Upper lobe of left lung (tissue), 6 donors: ENCODE data around the gene LDAH. TPM values are rescaled to one million over a fixed set of nuclear protein-coding genes. Genes with fewer than 3 reads are reported as not detected.

Experiments used
- ATAC-seq, 2 donors: fragments of 200-7000 bp; cut with Tn5 transposase; one replicate each; pipeline ENCODE4 v1.9.1; 2022; ENCODE audit warnings: mild to moderate bottlenecking in 2 of 2, moderate library complexity in 2 of 2; ENCODE audit not compliant: low FRiP score in 2 of 2
- DNase-seq, 2 donors: peaks; one replicate each; pipeline ENCODE4 v3.0.0-alpha.2; 2019 to 2020
- H3K27ac ChIP-seq, 4 donors: fragments of 200-600 bp; sonication (generic); one replicate each; pipeline ENCODE4 v1.5.1; 2016 to 2019
- H3K27me3 ChIP-seq, 4 donors: fragments of 200-600 bp; sonication (generic); one replicate each; pipeline ENCODE4 v1.5.1; 2017 to 2019
- H3K36me3 ChIP-seq, 4 donors: fragments of 200-600 bp; sonication (generic); one replicate each; pipeline ENCODE4 v1.5.1; 2016 to 2019
- H3K4me1 ChIP-seq, 4 donors: fragments of 200-600 bp; sonication (generic); one replicate each; pipeline ENCODE4 v1.5.1; 2018 to 2019
- H3K4me3 ChIP-seq, 4 donors: fragments of 200-600 bp; sonication (generic); one replicate each; pipeline ENCODE4 v1.5.1; 2017 to 2019; ENCODE audit warnings: mild to moderate bottlenecking in 2 of 4, moderate library complexity in 1 of 4
- H3K9me3 ChIP-seq, 4 donors: fragments of 200-600 bp; sonication (generic); one replicate each; pipeline ENCODE4 v1.5.1; 2018 to 2019
- EP300 ChIP-seq, 4 donors: sonication (generic); formaldehyde crosslinking; IDR thresholded peaks; one replicate each; pipeline ENCODE4 v1.5.1; 2017; ENCODE audit warnings: antibody characterized with exemption in 4 of 4, control low read depth in 2 of 4
- POLR2A ChIP-seq, 4 donors: fragments of 450-650 bp; IDR thresholded peaks; one replicate each; pipeline ENCODE4 v1.5.1; 2016 to 2017; ENCODE audit warnings: antibody characterized with exemption in 4 of 4, mild to moderate bottlenecking in 2 of 4
- POLR2AphosphoS5 ChIP-seq, 2 donors: sonication (generic); formaldehyde crosslinking; IDR thresholded peaks; one replicate each; pipeline ENCODE4 v1.5.1; 2017; ENCODE audit warnings: antibody characterized with exemption in 2 of 2
- WGBS, 2 donors: methylation state at CpG; one replicate each; pipeline ENCODE4 v1.1.5; 2017 to 2018; 5-methylcytosine and 5-hydroxymethylcytosine counted together
- total RNA-seq, 6 donors: library from RNA; depleted of rRNA in 4 of 6; stranded (reverse); fragments of >200 nt in 4 of 6; gene quantifications; one replicate each; pipeline versions ENCODE4 v1.1.0 to v1.2.1, GENCODE V29; 2016 to 2021
- TF ChIP-seq, protein P1 (sequence below), 6 experiments: fragments of 450-650 bp in 4 of 6; fragments of 200-600 bp in 2 of 6; sonication (generic) in 2 of 6; IDR thresholded peaks; one replicate each; pipeline ENCODE4 v1.5.1; 2016 to 2019; ENCODE audit warnings: antibody characterized with exemption in 6 of 6
- donor health status: DM: no; HTN: no; CAD: no; lungs with moderate emphysema.
- donor health status: DM: no; HTN: yes; CAD: no; lungs with severe emphysema.

LDAH gene
- total RNA-seq, 6 donors from 2014 or later, result 7.3 to 18.9 (median 13.0) TPM

DNA sequence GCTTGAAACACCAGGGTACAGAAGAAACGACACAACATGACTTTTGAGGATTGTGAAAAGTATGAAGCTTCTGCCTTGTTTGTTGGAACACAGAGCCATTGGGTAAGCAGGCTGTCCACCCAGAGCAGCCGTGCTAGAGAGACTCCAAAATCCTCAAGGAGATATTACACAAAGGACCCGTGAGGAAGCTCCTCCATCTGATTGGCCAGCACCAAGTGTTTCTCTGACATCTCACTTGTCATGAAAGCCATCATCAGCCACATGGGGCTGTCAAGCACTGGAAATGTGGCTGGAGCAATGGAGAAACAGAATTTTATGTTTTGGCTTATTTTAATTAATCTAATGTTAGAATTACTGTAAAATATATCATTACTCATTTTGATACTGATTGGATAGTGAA, 29.8 kb upstream of the LDAH start:
- H3K9me3 ChIP-seq, result no peaks in the 10 kb centered on the region
- no peak overlapping the region for H3K4me3 ChIP-seq
- no peaks in the 10 kb centered on the region for H3K4me1 ChIP-seq
- H3K27me3 ChIP-seq, result no peaks in the 10 kb centered on the region
- TF ChIP-seq EP300 (IDR thresholded peaks at IDR 0.05), result no peak
- TF ChIP-seq POLR2A (IDR thresholded peaks at IDR 0.05), result no peak
- no peak for TF ChIP-seq POLR2AphosphoS5 (IDR thresholded peaks at IDR 0.05)
- TF ChIP-seq, protein P1, sequence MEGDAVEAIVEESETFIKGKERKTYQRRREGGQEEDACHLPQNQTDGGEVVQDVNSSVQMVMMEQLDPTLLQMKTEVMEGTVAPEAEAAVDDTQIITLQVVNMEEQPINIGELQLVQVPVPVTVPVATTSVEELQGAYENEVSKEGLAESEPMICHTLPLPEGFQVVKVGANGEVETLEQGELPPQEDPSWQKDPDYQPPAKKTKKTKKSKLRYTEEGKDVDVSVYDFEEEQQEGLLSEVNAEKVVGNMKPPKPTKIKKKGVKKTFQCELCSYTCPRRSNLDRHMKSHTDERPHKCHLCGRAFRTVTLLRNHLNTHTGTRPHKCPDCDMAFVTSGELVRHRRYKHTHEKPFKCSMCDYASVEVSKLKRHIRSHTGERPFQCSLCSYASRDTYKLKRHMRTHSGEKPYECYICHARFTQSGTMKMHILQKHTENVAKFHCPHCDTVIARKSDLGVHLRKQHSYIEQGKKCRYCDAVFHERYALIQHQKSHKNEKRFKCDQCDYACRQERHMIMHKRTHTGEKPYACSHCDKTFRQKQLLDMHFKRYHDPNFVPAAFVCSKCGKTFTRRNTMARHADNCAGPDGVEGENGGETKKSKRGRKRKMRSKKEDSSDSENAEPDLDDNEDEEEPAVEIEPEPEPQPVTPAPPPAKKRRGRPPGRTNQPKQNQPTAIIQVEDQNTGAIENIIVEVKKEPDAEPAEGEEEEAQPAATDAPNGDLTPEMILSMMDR (IDR thresholded peaks at IDR 0.05), result no peak
- no peak for ATAC-seq
- no peak for DNase-seq
- no peaks in the 10 kb centered on the region for H3K36me3 ChIP-seq
- H3K27ac ChIP-seq, result no peak overlapping the region
- 57 to 68% methylated on average over 3 of the region's 3 CpGs for WGBS, 2 donors

DNA sequence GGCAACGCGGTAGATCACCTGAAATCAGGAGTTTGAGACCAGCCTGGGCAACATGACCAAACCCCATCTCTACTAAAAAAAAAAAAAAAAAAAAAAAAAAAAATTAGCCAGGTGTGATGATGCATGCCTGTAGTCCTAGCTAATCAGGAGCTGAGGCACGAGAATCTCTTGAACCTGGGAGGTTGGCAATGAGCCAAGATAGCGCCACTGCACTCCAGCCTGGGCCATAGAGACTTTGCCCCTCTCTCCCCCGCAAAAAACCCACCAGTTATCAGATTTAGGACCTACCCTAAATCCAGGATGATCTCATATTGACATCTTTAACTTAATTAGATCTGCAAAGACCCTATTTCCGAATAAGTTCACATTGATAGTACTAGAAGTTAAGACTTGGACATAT, 29.2 kb upstream of the LDAH start:
- no peaks in the 10 kb centered on the region for H3K27me3 ChIP-seq
- ATAC-seq (no peak), DNase-seq (no peak)
- no peak overlapping the region for H3K27ac ChIP-seq
- no peaks in the 10 kb centered on the region for H3K36me3 ChIP-seq
- 75 to 80% methylated on average over 6 of the region's 6 CpGs for WGBS, 2 donors
- H3K4me3 ChIP-seq, result no peak overlapping the region
- TF ChIP-seq POLR2AphosphoS5 (IDR thresholded peaks at IDR 0.05), result no peak
- TF ChIP-seq POLR2A (IDR thresholded peaks at IDR 0.05), result no peak
- H3K9me3 ChIP-seq, result no peaks in the 10 kb centered on the region
- H3K4me1 ChIP-seq, result no peaks in the 10 kb centered on the region

DNA sequence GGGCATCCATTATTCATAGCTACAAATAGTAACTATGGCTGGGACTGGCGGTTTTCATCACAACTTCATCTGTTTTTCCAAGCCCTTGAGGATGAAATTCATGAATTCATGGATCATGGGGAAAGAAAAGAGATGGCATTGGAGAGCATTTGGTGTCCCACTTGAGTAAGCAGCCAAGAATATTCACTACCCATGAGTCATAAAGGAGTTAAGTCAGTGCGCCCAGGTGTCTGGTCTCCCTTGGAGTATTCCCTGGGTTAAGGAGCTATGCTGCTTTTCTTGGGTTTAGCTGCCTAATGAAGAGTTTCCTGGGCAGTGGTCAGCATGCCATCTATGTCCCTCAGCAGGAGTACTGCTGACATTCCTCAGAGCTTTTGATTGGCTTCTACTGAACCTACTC, 21.3 kb upstream of the LDAH start:
- no peaks in the 10 kb centered on the region for H3K4me1 ChIP-seq
- DNase-seq, result no peak
- H3K27me3 ChIP-seq, result no peaks in the 10 kb centered on the region
- H3K9me3 ChIP-seq, result no peaks in the 10 kb centered on the region
- no peak for TF ChIP-seq EP300 (IDR thresholded peaks at IDR 0.05)
- no peak for TF ChIP-seq POLR2AphosphoS5 (IDR thresholded peaks at IDR 0.05)
- no peak for TF ChIP-seq POLR2A (IDR thresholded peaks at IDR 0.05)
- TF ChIP-seq, protein P1 (IDR thresholded peaks at IDR 0.05), result no peak
- H3K27ac ChIP-seq, result no peak overlapping the region
- ATAC-seq, result no peak
- 80 to 85% methylated on average over 2 of the region's 2 CpGs for WGBS, 2 donors
- H3K4me3 ChIP-seq, result no peak overlapping the region
- H3K36me3 ChIP-seq, result no peaks in the 10 kb centered on the region

DNA sequence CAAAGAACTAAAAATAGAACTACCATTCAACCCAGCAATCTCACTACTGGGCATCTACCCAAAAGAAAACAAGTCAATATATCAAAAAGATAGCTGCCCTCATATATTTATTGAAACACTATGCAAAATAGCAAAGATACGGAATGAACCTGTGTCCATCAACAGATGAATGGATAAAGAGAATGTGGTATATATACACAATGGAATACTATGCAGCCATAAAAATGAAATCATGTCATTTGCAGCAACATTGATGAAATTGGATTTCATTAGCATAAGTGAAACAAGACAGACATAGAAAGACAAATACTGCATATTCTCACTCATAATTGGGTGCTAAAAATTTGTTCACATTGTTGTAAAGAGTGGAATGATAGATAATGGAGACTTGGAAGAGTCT, 16.2 kb upstream of the LDAH start:
- 78 to 83% methylated on average over 1 of the region's 1 CpG for WGBS, 2 donors
- Histone ChIP-seq H3K27me3 (no peaks in the 10 kb centered on the region), H3K36me3 (no peaks in the 10 kb centered on the region), H3K4me1 (no peaks in the 10 kb centered on the region), H3K9me3 (no peaks in the 10 kb centered on the region), H3K27ac (no peak overlapping the region), H3K4me3 (no peak overlapping the region)
- DNase-seq (no peak), ATAC-seq (no peak)
- TF ChIP-seq, protein P1 (IDR thresholded peaks at IDR 0.05), result no peak
- TF ChIP-seq POLR2A (IDR thresholded peaks at IDR 0.05), result no peak
- no peak for TF ChIP-seq EP300 (IDR thresholded peaks at IDR 0.05)
- TF ChIP-seq POLR2AphosphoS5 (IDR thresholded peaks at IDR 0.05), result no peak

DNA sequence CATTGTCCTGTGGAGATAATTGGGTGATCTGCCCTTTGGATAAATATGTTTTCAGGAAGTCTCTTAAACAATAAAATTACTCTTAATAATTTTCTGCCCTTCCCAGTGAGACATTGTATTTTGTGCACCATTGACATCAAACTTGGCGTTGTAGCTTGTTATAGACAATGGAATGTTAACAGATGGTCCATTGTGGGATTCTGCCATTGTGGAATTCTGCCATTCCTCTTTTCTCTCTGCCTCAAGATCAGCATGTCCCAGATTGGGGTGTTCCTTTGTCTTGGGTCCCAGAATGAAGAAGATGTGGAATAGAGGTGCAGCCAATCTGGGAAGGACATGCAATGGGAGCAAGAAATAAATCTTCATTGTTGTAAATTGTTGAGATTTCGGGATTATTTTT, 15.1 kb upstream of the LDAH start:
- Histone ChIP-seq H3K36me3 (no peaks in the 10 kb centered on the region), H3K27ac (no peak overlapping the region), H3K4me1 (no peaks in the 10 kb centered on the region), H3K4me3 (no peak overlapping the region), H3K27me3 (no peaks in the 10 kb centered on the region), H3K9me3 (no peaks in the 10 kb centered on the region)
- ATAC-seq, result no peak
- 79 to 82% methylated on average over 2 of the region's 2 CpGs for whole genome bisulfite sequencing, 2 donors
- no peak for DNase-seq
- TF ChIP-seq, protein P1 (IDR thresholded peaks at IDR 0.05), result no peak
- TF ChIP-seq POLR2A (IDR thresholded peaks at IDR 0.05), result no peak
- TF ChIP-seq POLR2AphosphoS5 (IDR thresholded peaks at IDR 0.05), result no peak
- TF ChIP-seq EP300 (IDR thresholded peaks at IDR 0.05), result no peak
